ENCODE results near the gene CCDC184.

CCDC184 gene

GRCh38 chr12:48160046-48160445 is 23.4 kb upstream of the CCDC184 start:
- no peak for TF ChIP-seq POU6F1 (CRISPR knock-in tag; IDR thresholded peaks at IDR 0.05; ENCODE audit: borderline replicate concordance, low read depth)
- TF ChIP-seq ESRRG (CRISPR knock-in tag; IDR thresholded peaks at IDR 0.05): no peak
- TF ChIP-seq PATZ1 (CRISPR knock-in tag; IDR thresholded peaks at IDR 0.05; ENCODE audit: borderline replicate concordance): no peak
- TF ChIP-seq TCF4 (CRISPR knock-in tag; IDR thresholded peaks at IDR 0.05; ENCODE audit: borderline replicate concordance): no peak
- TF ChIP-seq ISL1 (CRISPR knock-in tag; IDR thresholded peaks at IDR 0.05): no peak
- no peak for TF ChIP-seq ZNF70 (CRISPR knock-in tag; IDR thresholded peaks at IDR 0.05)
- no peak for TF ChIP-seq ZFP3 (CRISPR knock-in tag; IDR thresholded peaks at IDR 0.05)
- no peak for TF ChIP-seq ZFP30 (CRISPR knock-in tag; IDR thresholded peaks at IDR 0.05)
- no peak for ATAC-seq

- TF ChIP-seq POU6F1 (CRISPR knock-in tag; IDR thresholded peaks at IDR 0.05; ENCODE audit: borderline replicate concordance, low read depth): no peak
- no peak for TF ChIP-seq ISL1 (CRISPR knock-in tag; IDR thresholded peaks at IDR 0.05)
- no peak for TF ChIP-seq CSRNP3 (CRISPR knock-in tag; IDR thresholded peaks at IDR 0.05)
- TF ChIP-seq BACH2 (CRISPR knock-in tag; IDR thresholded peaks at IDR 0.05; ENCODE audit: borderline replicate concordance): no peak
- no peak for TF ChIP-seq ZFP30 (CRISPR knock-in tag; IDR thresholded peaks at IDR 0.05)
- no peak for TF ChIP-seq SNAI2 (CRISPR knock-in tag; IDR thresholded peaks at IDR 0.05)
- TF ChIP-seq CREB5 (CRISPR knock-in tag; IDR thresholded peaks at IDR 0.05; ENCODE audit: low read depth): no peak
- no peak for TF ChIP-seq GLIS3 (CRISPR knock-in tag; IDR thresholded peaks at IDR 0.05)
- TF ChIP-seq ZNF8 (CRISPR knock-in tag; IDR thresholded peaks at IDR 0.05): no peak
- TF ChIP-seq ESRRG (CRISPR knock-in tag; IDR thresholded peaks at IDR 0.05): no peak
- no peak for TF ChIP-seq TOX (CRISPR knock-in tag; IDR thresholded peaks at IDR 0.05; ENCODE audit: borderline replicate concordance)
- no peak for TF ChIP-seq RARB (CRISPR knock-in tag; IDR thresholded peaks at IDR 0.05)
- TF ChIP-seq TSHZ2 (CRISPR knock-in tag; IDR thresholded peaks at IDR 0.05): no peak
- no peak for TF ChIP-seq CSDC2 (CRISPR knock-in tag; IDR thresholded peaks at IDR 0.05)
- no peak for TF ChIP-seq ARNTL (CRISPR knock-in tag; IDR thresholded peaks at IDR 0.05; ENCODE audit: borderline replicate concordance, low read depth)
- TF ChIP-seq ZNF565 (CRISPR knock-in tag; conservative IDR thresholded peaks at IDR 0.05; ENCODE audit: low read depth): no peak
- no peak for TF ChIP-seq PPARA (CRISPR knock-in tag; IDR thresholded peaks at IDR 0.05; ENCODE audit: borderline replicate concordance)
- TF ChIP-seq OSR1 (CRISPR knock-in tag; IDR thresholded peaks at IDR 0.05): no peak
- TF ChIP-seq ZNF70 (CRISPR knock-in tag; IDR thresholded peaks at IDR 0.05): no peak
- no peak for TF ChIP-seq TCF4 (CRISPR knock-in tag; IDR thresholded peaks at IDR 0.05; ENCODE audit: borderline replicate concordance)
Measured at GRCh38 chr12:48160807-48161206, 22.6 kb upstream of the CCDC184 start.

More at GRCh38 chr12:48160807-48161206, 22.6 kb upstream of the CCDC184 start:
- ATAC-seq: no peak

Data from SK-N-SH treated with all-trans-retinoic acid at 6 μM for 48 hours (cell line).